Mucosa of descending colon (tissue), 3 donors: ENCODE data around the gene HIPK2. TPM values are rescaled to one million over a fixed set of nuclear protein-coding genes. Genes with fewer than 3 reads are reported as not detected.

ENCODE experiments used
- ATAC-seq: fragments of 200-7000 bp; cut with Tn5 transposase; one replicate; pipeline ENCODE4 v1.9.1; 2020; ENCODE audit warnings: mild to moderate bottlenecking, moderate library complexity
- DNase-seq, 3 donors: peaks; one replicate each; pipeline ENCODE4 v3.0.0-alpha.2; 2020
- H3K36me3 ChIP-seq: fragments of 200-600 bp; one replicate; pipeline ENCODE4 v1.8.0; 2021; ENCODE audit warnings: low read depth, mild to moderate bottlenecking
- H3K4me1 ChIP-seq: fragments of 200-600 bp; one replicate; pipeline ENCODE4 v1.8.0; 2021; ENCODE audit warnings: low read depth, mild to moderate bottlenecking
- H3K4me3 ChIP-seq: fragments of 200-600 bp; one replicate; pipeline ENCODE4 v1.8.0; 2021; ENCODE audit warnings: mild to moderate bottlenecking
- H3K9me3 ChIP-seq: fragments of 200-600 bp; one replicate; pipeline ENCODE4 v1.8.0; 2021; ENCODE audit warnings: mild to moderate bottlenecking
- CTCF ChIP-seq: fragments of 200-600 bp; IDR thresholded peaks from one replicate; pipeline ENCODE4 v1.8.0; 2022; ENCODE audit warnings: antibody characterized with exemption, mild to moderate bottlenecking
- intact Hi-C, 2 donors: fragments of 100-400 bp; cut with DNase I in 1 of 2; cut with micrococcal nuclease in 1 of 2; formaldehyde crosslinking; loops; one replicate each; pipeline versions ENCODE4 v1.11.0 to v1.11.1; 2022; cut with DNase I, micrococcal nuclease
- total RNA-seq, 3 donors: library from RNA; stranded (reverse); fragmentation: NEBNext Ultra II Directional in 2 of 3; extraction: Animal tissue kit (Norgen Biotek cat#: 25700) in 2 of 3; gene quantifications; one replicate each; pipeline versions ENCODE4 v1.2.1 to v1.2.4, GENCODE V29; 2021 to 2023
- donor health status: DM: no; HTN: no; CAD: no; lungs with moderate emphysema.
- donor health status: DM: no; HTN: no; CAD: no.
- donor health status: DM: no; HTN: yes; CAD: no.

The HIPK2 gene
- total RNA-seq, 3 donors from 2014 or later = 29.9 to 63.6 (median 39.9) TPM

DNA sequence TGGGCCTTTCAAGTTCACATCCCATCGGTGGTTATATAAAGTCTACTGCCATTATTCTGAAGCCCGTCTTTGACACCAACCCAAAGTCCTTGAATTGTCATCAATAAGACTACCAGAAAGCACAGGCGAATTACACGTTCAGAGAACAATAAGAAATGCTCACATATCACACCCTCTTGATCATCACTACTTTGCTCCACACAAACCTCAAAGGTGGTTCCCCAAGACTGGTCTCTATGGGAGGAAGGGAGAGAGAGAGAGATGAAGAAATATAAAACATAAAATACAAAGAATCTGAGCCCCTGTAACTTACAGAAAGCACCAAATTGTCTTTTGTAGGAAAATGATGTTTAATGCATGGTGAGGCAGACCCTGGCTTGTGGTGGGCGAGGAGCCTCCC lies 4.4 kb downstream of the HIPK2 start:
- H3K36me3 ChIP-seq = no peaks in the 10 kb centered on the region
- no peaks in the 10 kb centered on the region for H3K9me3 ChIP-seq
- no peak for TF ChIP-seq CTCF
- peaks cover 12% of the 10 kb centered on the region for H3K4me1 ChIP-seq
- DNase-seq (no peak), ATAC-seq (no peak)
- H3K4me3 ChIP-seq = no peak overlapping the region
- intact Hi-C loops = loop anchor here (5.0 to 10.0 kb wide), 3 partner anchors 126 to 231 kb away; no protein-coding TSS in a partner anchor

GRCh38 chr7:139772873-139773272 lies 4.9 kb downstream of the HIPK2 start:
- intact Hi-C loops = loop anchor here (5.0 to 10.0 kb wide), 3 partner anchors 126 to 232 kb away; no protein-coding TSS in a partner anchor
- no peak for DNase-seq
- no peak for TF ChIP-seq CTCF
- H3K4me1 ChIP-seq = peaks cover 16% of the 10 kb centered on the region
- ATAC-seq = no peak
- H3K4me3 ChIP-seq = no peak overlapping the region
- H3K9me3 ChIP-seq = no peaks in the 10 kb centered on the region
- no peaks in the 10 kb centered on the region for H3K36me3 ChIP-seq

DNA sequence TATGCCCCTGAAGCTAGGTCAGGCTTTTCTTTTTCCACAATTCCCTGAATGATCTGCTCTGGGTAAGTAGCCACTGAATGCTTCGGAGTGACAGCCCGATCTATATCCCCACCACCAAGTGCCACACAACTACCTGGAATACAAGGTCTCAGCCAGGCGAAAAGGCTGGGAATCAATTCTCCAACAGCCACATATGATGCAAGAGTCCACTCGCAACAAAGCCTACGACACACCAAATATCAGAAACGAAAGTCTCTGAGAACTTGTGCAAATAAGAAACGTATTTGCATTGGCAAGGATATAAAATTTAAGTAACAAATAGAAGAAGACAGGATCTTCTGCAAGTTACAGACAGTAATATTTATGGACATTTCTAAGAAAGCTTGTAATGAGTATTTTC lies 5.7 kb downstream of the HIPK2 start:
- DNase-seq = no peak
- H3K9me3 ChIP-seq = no peaks in the 10 kb centered on the region
- H3K4me3 ChIP-seq = no peak overlapping the region
- H3K36me3 ChIP-seq = no peaks in the 10 kb centered on the region
- peaks cover 19% of the 10 kb centered on the region for H3K4me1 ChIP-seq
- no peak for ATAC-seq
- TF ChIP-seq CTCF = no peak
- intact Hi-C loops = loop anchor here (5.0 to 10.0 kb wide), 3 partner anchors 125 to 233 kb away; no protein-coding TSS in a partner anchor

DNA sequence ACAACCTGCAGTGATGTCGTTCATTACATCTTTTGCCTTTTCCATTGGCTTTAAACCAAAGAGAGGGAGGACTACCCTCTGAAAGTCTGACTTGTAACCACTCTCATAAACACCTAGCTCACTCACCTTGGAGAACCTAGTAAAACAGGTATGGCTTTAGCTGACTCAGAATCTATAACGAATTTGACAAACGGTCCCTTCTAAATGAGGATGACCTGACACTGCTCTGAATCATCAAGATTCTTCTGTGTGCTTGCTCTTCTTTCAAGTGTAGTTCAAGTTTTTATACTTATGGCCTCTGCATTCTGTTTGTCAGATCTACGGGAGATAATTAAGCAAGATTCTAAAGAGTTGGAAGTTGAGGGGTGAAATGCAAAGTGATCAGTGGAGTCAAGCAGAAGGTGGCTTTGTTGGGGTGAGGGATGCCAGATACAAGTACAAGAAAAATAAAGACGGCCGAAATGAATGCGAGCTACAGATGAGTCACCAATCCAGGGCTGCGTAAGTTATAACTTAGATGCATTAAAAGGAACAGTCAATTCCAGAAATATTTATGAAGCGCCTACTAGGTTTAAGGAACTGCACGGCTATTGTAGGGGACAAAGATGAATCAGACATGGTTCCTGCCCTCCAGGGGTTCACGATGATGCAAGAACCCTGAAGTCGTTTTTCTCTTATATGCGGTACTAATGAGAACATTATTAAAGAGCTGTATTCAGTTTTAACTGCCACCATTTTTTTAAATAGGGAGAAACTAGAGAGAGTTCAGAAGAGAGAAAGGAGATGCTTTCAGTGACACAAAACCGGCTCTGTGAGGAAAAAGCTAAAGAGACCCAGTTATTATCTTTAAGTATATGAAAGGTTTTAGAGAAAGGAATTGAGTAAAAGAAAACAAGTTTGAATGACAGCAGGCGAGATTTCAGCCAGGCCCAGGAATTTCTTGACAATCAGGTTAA lies 6.5 kb downstream of the HIPK2 start:
- H3K4me1 ChIP-seq = peaks cover 19% of the 10 kb centered on the region
- H3K4me3 ChIP-seq = no peak overlapping the region
- intact Hi-C loops = loop anchor here (5.0 to 10.0 kb wide), 3 partner anchors 124 to 234 kb away; no protein-coding TSS in a partner anchor
- no peaks in the 10 kb centered on the region for H3K36me3 ChIP-seq
- H3K9me3 ChIP-seq = no peaks in the 10 kb centered on the region
- DNase-seq (no peak), ATAC-seq (no peak)
- no peak for TF ChIP-seq CTCF

DNA sequence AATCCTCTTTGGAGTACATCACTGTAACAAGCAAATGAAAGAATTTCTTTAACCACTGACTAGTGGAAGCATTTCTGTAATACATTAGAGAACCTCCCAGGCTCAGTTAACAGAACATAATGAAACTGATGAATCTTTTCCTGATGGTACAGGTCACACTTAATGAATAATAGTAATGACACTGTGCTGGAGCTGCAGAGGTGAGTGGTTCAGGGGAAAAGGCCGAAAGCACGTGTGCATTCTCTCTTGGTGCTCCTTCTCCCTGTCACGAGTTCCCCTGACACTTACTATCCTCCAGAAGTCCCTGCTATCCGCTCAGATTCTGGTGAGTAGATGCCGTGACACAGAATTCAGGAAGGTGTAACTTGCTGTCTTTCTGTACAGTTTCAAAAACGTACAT lies 8.0 kb downstream of the HIPK2 start:
- intact Hi-C loops = loop anchor here (5.0 to 10.0 kb wide), 3 partner anchors 122 to 235 kb away; no protein-coding TSS in a partner anchor
- no peak for ATAC-seq
- Histone ChIP-seq H3K4me3 (no peak overlapping the region), H3K9me3 (no peaks in the 10 kb centered on the region), H3K4me1 (peaks cover 19% of the 10 kb centered on the region), H3K36me3 (no peaks in the 10 kb centered on the region)
- TF ChIP-seq CTCF = no peak
- no peak for DNase-seq
